ENCODE measurements around the gene LPXN.

The LPXN gene

DNA sequence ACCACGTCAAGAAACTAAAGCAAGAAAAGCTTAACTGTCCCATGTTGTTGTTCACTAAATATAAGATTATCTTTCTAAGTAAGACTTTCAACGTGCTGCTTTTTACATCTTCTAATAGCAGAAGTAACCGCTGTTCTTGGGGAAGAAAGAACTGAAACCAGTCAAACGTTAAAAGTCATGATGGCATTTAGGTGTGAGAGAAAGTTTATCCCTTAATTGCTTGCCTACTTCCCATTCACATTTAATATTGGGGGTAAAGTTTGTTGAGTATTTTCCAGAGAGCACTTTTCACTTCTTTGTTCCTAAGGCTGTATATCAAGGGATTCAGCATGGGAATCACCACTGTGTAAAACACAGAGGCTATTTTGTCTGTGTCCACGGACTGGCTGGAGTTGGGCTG lies 68.7 kb downstream of the LPXN start:
- TF ChIP-seq, protein P1, sequence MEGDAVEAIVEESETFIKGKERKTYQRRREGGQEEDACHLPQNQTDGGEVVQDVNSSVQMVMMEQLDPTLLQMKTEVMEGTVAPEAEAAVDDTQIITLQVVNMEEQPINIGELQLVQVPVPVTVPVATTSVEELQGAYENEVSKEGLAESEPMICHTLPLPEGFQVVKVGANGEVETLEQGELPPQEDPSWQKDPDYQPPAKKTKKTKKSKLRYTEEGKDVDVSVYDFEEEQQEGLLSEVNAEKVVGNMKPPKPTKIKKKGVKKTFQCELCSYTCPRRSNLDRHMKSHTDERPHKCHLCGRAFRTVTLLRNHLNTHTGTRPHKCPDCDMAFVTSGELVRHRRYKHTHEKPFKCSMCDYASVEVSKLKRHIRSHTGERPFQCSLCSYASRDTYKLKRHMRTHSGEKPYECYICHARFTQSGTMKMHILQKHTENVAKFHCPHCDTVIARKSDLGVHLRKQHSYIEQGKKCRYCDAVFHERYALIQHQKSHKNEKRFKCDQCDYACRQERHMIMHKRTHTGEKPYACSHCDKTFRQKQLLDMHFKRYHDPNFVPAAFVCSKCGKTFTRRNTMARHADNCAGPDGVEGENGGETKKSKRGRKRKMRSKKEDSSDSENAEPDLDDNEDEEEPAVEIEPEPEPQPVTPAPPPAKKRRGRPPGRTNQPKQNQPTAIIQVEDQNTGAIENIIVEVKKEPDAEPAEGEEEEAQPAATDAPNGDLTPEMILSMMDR (IDR thresholded peaks at IDR 0.05; ENCODE audit: borderline replicate concordance, insufficient read depth, low read depth, low read length) = no peak
- no peak overlapping the region for H3K4me3 ChIP-seq (ENCODE audit: low read depth, low read length)

DNA sequence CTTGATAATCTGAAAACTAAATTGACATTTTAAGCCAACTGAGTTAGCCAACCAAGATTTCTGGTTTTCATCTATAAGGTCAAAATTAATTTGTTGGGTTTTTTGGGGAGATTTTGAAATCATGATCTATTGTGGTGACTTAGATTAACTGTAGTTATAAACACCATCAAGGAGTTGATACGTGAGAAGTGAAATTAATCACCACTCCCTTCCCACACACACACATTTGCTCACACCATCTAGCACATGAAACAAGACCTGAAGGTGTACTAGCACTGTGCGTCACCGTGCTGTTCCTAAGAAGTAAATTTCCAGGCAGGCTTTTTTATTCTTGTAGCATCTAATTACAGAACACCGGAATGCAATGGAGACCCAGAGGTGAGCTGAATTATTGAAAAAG lies 69.8 kb downstream of the LPXN start:
- TF ChIP-seq, protein P1 (IDR thresholded peaks at IDR 0.05; ENCODE audit: borderline replicate concordance, insufficient read depth, low read depth, low read length) = no peak
- no peak overlapping the region for H3K4me3 ChIP-seq (ENCODE audit: low read depth, low read length)

DNA sequence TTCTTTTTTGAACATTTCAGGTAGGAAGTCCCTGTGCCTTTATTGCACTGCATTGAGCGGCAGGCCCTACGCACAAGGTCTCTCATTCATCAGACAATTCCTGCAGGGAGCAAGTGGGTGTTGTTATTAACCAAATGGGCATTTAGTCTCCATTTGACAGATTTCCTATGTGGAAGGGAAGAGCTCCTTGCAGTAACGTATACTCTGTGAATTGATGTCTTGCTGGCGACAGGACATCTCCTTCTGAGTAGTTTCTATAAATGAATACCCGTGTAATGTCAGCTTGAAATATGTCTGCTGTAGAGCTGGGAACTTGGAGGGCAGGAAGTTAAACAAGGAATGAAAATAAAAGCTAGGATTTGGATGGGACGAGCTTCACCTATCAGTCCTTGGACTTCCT lies 71.4 kb downstream of the LPXN start:
- TF ChIP-seq, protein P1 (IDR thresholded peaks at IDR 0.05; ENCODE audit: borderline replicate concordance, insufficient read depth, low read depth, low read length) = no peak
- H3K4me3 ChIP-seq (ENCODE audit: low read depth, low read length) = no peak overlapping the region

DNA sequence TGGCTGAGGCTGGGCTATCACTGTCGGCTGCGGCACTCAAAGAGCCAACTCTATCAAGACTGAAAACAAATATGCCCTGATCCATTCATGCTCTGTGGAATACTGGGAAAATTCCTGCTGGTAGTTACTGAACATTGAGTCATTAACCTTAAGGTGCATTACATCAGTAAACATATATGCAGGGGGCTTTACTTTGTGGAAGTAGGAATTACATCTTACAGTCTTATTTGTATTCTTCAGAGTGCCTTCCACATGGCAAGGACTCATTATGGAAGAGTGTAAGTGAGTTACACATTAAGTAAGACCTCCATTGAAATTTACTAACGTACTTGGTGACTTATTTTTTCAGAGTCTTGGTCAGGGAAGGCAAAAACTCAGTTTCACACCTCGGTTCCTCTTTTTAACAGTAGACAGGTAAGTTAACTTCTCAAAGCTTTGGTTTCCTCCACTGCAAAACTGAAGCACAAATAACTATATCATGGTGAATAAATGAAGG lies 72.2 kb downstream of the LPXN start:
- TF ChIP-seq, protein P1 (IDR thresholded peaks at IDR 0.05; ENCODE audit: borderline replicate concordance, insufficient read depth, low read depth, low read length) = no peak
- H3K4me3 ChIP-seq (ENCODE audit: low read depth, low read length) = no peak overlapping the region

DNA sequence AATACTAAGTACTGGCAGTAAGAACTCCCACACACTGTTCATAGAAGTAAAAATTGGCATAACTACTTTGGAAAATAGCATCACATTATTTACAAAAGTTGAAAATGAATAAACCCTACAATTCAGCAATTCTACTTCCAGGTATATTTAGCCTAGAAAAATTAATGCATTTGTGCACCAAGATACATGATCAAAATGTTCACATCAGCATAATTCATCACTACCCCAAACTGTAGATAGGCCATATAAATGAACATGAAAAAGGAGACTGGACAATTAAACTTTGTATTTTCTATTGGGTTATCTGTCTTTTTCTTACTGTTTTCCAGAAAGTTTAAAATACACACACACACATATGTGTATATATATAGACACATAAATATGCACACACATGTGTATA lies 73.7 kb downstream of the LPXN start:
- no peak overlapping the region for H3K4me3 ChIP-seq (ENCODE audit: low read depth, low read length)
- TF ChIP-seq, protein P1 (IDR thresholded peaks at IDR 0.05; ENCODE audit: borderline replicate concordance, insufficient read depth, low read depth, low read length) = no peak

DNA sequence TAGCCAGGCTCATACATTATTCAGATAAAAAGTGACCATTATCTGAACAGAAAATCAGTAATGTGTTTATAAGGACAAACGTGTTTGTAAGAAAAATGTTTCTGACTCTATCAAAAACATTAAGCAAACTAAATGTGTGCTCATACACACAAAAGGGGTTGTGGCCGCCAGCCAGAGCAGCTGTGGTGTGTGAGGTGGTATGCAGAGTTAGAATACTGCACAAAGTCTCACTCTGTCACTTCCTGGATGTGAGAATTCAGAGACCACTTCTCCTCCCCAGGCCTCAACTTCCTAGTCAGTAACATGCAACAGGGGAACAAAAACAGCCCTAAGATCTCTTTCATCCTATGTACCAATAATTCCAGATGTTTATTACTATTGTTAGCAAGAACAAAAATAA lies 77.2 kb downstream of the LPXN start:
- H3K4me3 ChIP-seq (ENCODE audit: low read depth, low read length) = no peak overlapping the region
- TF ChIP-seq, protein P1 (IDR thresholded peaks at IDR 0.05; ENCODE audit: borderline replicate concordance, insufficient read depth, low read depth, low read length) = no peak

DNA sequence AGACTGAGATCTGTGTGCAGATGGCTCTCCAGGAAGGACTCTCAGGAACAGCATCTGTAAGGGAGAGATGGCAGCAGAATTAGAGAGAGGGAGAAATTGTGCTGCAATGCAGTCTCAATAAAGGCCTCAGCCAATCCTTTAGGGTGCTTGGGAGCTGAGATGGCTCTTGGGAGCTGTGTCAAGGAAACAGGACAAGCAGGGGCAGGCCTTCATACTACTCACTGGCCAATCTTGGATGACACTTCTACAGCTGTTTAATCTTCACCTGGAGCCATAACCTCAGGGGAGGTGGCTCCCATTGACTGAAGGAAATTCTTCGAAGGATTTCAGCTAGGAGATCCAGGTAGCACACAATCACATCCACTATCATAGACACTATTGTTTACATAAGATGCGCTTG lies 77.7 kb downstream of the LPXN start:
- TF ChIP-seq, protein P1 (IDR thresholded peaks at IDR 0.05; ENCODE audit: borderline replicate concordance, insufficient read depth, low read depth, low read length) = no peak
- H3K4me3 ChIP-seq (ENCODE audit: low read depth, low read length) = no peak overlapping the region

Data from GM12875 (cell line).